OCI-LY1 (cell line): Measurements from ENCODE around the gene TBCD.

Experiments used
- H2AFZ ChIP-seq: fragments of 200-600 bp; sonication (generic), shearing (Covaris generic); 2 replicates; pipeline ENCODE4 v1.6.0; 2014; ENCODE audit warnings: antibody characterized with exemption, mild to moderate bottlenecking, low read length
- H3F3A ChIP-seq: fragments of 200-600 bp; sonication (generic), shearing (Covaris generic); 2 replicates; pipeline ENCODE4 v1.6.0; 2014; ENCODE audit warnings: mild to moderate bottlenecking, antibody characterized with exemption, low read length, moderate library complexity; ENCODE audit not compliant: insufficient read depth
- H3K27ac ChIP-seq: fragments of 200-600 bp; sonication (generic); 2 replicates; pipeline ENCODE4 v1.5.1; 2014; ENCODE audit warnings: low read length, mixed run types, mild to moderate bottlenecking, low read depth; ENCODE audit not compliant: poor library complexity, severe bottlenecking
- H3K27me3 ChIP-seq: fragments of 200-600 bp; sonication (generic); 2 replicates; pipeline ENCODE4 v1.6.0; 2014; ENCODE audit warnings: antibody characterized with exemption, mild to moderate bottlenecking, low read length, moderate library complexity; ENCODE audit not compliant: insufficient read depth
- H3K36me3 ChIP-seq: fragments of 200-600 bp; sonication (generic); 2 replicates; pipeline ENCODE4 v1.6.1; 2014; ENCODE audit warnings: mild to moderate bottlenecking, antibody characterized with exemption, low read length, moderate library complexity, mixed read lengths; ENCODE audit not compliant: insufficient read depth
- H3K4me1 ChIP-seq: fragments of 200-600 bp; sonication (generic); 2 replicates; pipeline ENCODE4 v1.5.1; 2014; ENCODE audit warnings: mild to moderate bottlenecking, low read length, moderate library complexity; ENCODE audit not compliant: insufficient read depth, severe bottlenecking
- H3K4me2 ChIP-seq: fragments of 200-600 bp; sonication (generic), shearing (Covaris generic); 2 replicates; pipeline ENCODE4 v1.6.1; 2014; ENCODE audit warnings: low read length
- H3K4me3 ChIP-seq: fragments of 200-600 bp; sonication (generic); 2 replicates; pipeline ENCODE4 v1.5.1; 2014; ENCODE audit warnings: low read length, low read depth, mild to moderate bottlenecking, mixed read lengths; ENCODE audit not compliant: poor library complexity, severe bottlenecking
- H3K79me2 ChIP-seq: fragments of 200-600 bp; shearing (Covaris generic); 2 replicates; pipeline ENCODE4 v1.6.1; 2016; ENCODE audit warnings: mixed run types, low read length, mixed read lengths; ENCODE audit not compliant: insufficient read depth
- H3K9ac ChIP-seq: fragments of 200-600 bp; sonication (generic), shearing (Covaris generic); 2 replicates; pipeline ENCODE4 v1.6.1; 2014; ENCODE audit warnings: mild to moderate bottlenecking, low read length, mixed read lengths
- H3K9me2 ChIP-seq: fragments of 200-600 bp; sonication (generic), shearing (Covaris generic); 2 replicates; pipeline ENCODE4 v1.6.1; 2014; ENCODE audit warnings: low read depth, mild to moderate bottlenecking, low read length, mixed read lengths
- H3K9me3 ChIP-seq: fragments of 200-600 bp; shearing (Covaris generic); 2 replicates; pipeline ENCODE4 v1.6.1; 2014; ENCODE audit warnings: low read length, mixed read lengths
- H4K20me1 ChIP-seq: fragments of 200-600 bp; sonication (generic), shearing (Covaris generic); 2 replicates; pipeline ENCODE4 v1.6.0; 2016; ENCODE audit warnings: mild to moderate bottlenecking, low read length; ENCODE audit not compliant: insufficient read depth
- EZH2 ChIP-seq: fragments of 200-600 bp; sonication (generic), shearing (Covaris generic); IDR thresholded peaks from 2 replicates; pipeline ENCODE4 v1.8.0; 2017; ENCODE audit warnings: borderline replicate concordance, mixed run types, mild to moderate bottlenecking, antibody characterized with exemption, low read length, moderate library complexity, mixed read lengths
- TF ChIP-seq, protein P1 (sequence below): fragments of 200-600 bp; sonication (generic), shearing (Covaris generic); IDR thresholded peaks from 2 replicates; pipeline ENCODE4 v1.5.1; 2017; ENCODE audit warnings: mild to moderate bottlenecking, antibody characterized with exemption, low read length, moderate library complexity, mixed read lengths

Gene TBCD

GRCh38 chr17:82860606-82861392 lies 108.9 kb downstream of the TBCD start:
- no peaks in the 10 kb centered on the region for H3F3A ChIP-seq
- peak overlapping the region; percentile 44 for H3K4me2 ChIP-seq
- peak overlapping the region; percentile 6; the same call in 1 of the 2 replicates for H3K9ac ChIP-seq
- H3K27ac ChIP-seq: peak overlapping the region; percentile 37
- TF ChIP-seq, protein P1, sequence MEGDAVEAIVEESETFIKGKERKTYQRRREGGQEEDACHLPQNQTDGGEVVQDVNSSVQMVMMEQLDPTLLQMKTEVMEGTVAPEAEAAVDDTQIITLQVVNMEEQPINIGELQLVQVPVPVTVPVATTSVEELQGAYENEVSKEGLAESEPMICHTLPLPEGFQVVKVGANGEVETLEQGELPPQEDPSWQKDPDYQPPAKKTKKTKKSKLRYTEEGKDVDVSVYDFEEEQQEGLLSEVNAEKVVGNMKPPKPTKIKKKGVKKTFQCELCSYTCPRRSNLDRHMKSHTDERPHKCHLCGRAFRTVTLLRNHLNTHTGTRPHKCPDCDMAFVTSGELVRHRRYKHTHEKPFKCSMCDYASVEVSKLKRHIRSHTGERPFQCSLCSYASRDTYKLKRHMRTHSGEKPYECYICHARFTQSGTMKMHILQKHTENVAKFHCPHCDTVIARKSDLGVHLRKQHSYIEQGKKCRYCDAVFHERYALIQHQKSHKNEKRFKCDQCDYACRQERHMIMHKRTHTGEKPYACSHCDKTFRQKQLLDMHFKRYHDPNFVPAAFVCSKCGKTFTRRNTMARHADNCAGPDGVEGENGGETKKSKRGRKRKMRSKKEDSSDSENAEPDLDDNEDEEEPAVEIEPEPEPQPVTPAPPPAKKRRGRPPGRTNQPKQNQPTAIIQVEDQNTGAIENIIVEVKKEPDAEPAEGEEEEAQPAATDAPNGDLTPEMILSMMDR: no peak
- no peak for TF ChIP-seq EZH2
- H3K9me2 ChIP-seq: no peaks in the 10 kb centered on the region
- no peaks in the 10 kb centered on the region for H4K20me1 ChIP-seq
- no peaks in the 10 kb centered on the region for H3K36me3 ChIP-seq
- H3K9me3 ChIP-seq: no peaks in the 10 kb centered on the region
- no peaks in the 10 kb centered on the region for H3K79me2 ChIP-seq
- peaks cover 65% of the 10 kb centered on the region for H3K4me1 ChIP-seq
- H3K4me3 ChIP-seq: peak overlapping the region; percentile 30
- no peaks in the 10 kb centered on the region for H3K27me3 ChIP-seq
- no peak overlapping the region for H2AFZ ChIP-seq

DNA sequence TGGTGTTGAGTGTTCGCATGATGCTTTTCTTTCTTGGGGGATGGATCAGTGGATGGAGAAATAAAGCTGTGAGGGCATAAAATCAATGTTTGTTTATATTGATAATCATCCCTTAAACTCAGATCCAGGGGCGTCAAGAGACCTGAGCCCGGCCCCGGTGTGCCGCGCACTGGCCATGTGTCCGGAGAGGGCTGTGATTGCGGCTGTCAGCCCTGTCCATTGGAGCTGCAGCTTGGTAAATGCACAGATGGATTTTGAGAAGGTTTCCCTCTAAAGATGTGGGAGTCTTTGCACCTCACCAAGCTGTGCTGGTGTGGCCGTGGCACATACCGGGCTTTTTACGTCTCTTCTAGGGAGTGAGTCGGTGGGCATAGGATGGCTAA lies 109.5 kb downstream of the TBCD start:
- H3K4me3 ChIP-seq: no peak overlapping the region
- no peaks in the 10 kb centered on the region for H3K27me3 ChIP-seq
- H4K20me1 ChIP-seq: no peaks in the 10 kb centered on the region
- no peaks in the 10 kb centered on the region for H3K79me2 ChIP-seq
- H3K9ac ChIP-seq: no peak overlapping the region
- no peaks in the 10 kb centered on the region for H3K9me2 ChIP-seq
- no peak overlapping the region for H2AFZ ChIP-seq
- no peak overlapping the region for H3K27ac ChIP-seq
- H3K4me1 ChIP-seq: peaks cover 71% of the 10 kb centered on the region
- no peaks in the 10 kb centered on the region for H3F3A ChIP-seq
- no peak overlapping the region for H3K4me2 ChIP-seq
- H3K36me3 ChIP-seq: no peaks in the 10 kb centered on the region
- TF ChIP-seq, protein P1: no peak
- TF ChIP-seq EZH2: no peak
- no peaks in the 10 kb centered on the region for H3K9me3 ChIP-seq

GRCh38 chr17:82862191-82862590 lies 110.3 kb downstream of the TBCD start:
- no peaks in the 10 kb centered on the region for H3K36me3 ChIP-seq
- peaks cover 74% of the 10 kb centered on the region for H3K4me1 ChIP-seq
- H3K9me2 ChIP-seq: no peaks in the 10 kb centered on the region
- no peaks in the 10 kb centered on the region for H4K20me1 ChIP-seq
- peak overlapping the region; percentile 75 for H3K27ac ChIP-seq
- TF ChIP-seq, protein P1: no peak
- TF ChIP-seq EZH2: no peak
- H2AFZ ChIP-seq: no peak overlapping the region
- no peaks in the 10 kb centered on the region for H3F3A ChIP-seq
- no peak overlapping the region for H3K4me2 ChIP-seq
- no peaks in the 10 kb centered on the region for H3K9me3 ChIP-seq
- H3K4me3 ChIP-seq: no peak overlapping the region
- H3K9ac ChIP-seq: no peak overlapping the region
- no peaks in the 10 kb centered on the region for H3K79me2 ChIP-seq
- no peaks in the 10 kb centered on the region for H3K27me3 ChIP-seq
